Transverse colon (tissue), 4 donors: ENCODE data around the gene LAMA2. TPM values are rescaled to one million over a fixed set of nuclear protein-coding genes. Genes with fewer than 3 reads are reported as not detected.

Experiments used
- DNase-seq: peaks from one replicate; pipeline ENCODE4 v3.0.0-alpha.2; 2019
- H3K27ac ChIP-seq, 4 donors: fragments of 200-600 bp; sonication (generic); 2 replicates each; pipeline ENCODE4 v1.5.1; 2016 to 2018; ENCODE audit warnings: inconsistent platforms in 4 of 4
- H3K27me3 ChIP-seq: fragments of 200-600 bp; sonication (generic); 2 replicates; pipeline ENCODE4 v1.5.1; 2017; ENCODE audit warnings: inconsistent platforms
- H3K36me3 ChIP-seq, 4 donors: fragments of 200-600 bp; sonication (generic); 2 replicates each; pipeline ENCODE4 v1.5.1; 2017 to 2019; ENCODE audit warnings: inconsistent platforms in 4 of 4
- H3K4me1 ChIP-seq, 4 donors: fragments of 200-600 bp; sonication (generic); 2 replicates each; pipeline ENCODE4 v1.5.1; 2017 to 2020; ENCODE audit warnings: inconsistent platforms in 4 of 4
- H3K4me3 ChIP-seq, 4 donors: fragments of 200-600 bp; sonication (generic); 1 replicate in 1 of 4; 2 replicates in 3 of 4; pipeline versions ENCODE4 v1.5.1 to v1.6.1; 2017 to 2019; ENCODE audit warnings: inconsistent platforms in 4 of 4
- H3K9me3 ChIP-seq, 2 donors: fragments of 200-600 bp; sonication (generic); 2 replicates each; pipeline ENCODE4 v1.5.1; 2017 to 2019; ENCODE audit warnings: inconsistent platforms in 2 of 2
- CTCF ChIP-seq, 5 experiments: fragments of 200-600 bp in 3 of 5; fragments of 450-650 bp in 2 of 5; sonication (generic) in 3 of 5; IDR thresholded peaks; 1 replicate in 2 of 5; 2 replicates in 3 of 5; pipeline ENCODE4 v1.5.1; 2016 to 2017; ENCODE audit warnings: antibody characterized with exemption in 5 of 5, inconsistent platforms in 3 of 5, mild to moderate bottlenecking in 2 of 5, moderate library complexity in 1 of 5
- EP300 ChIP-seq: sonication (generic); formaldehyde crosslinking; IDR thresholded peaks from one replicate; pipeline ENCODE4 v1.6.1; 2017; ENCODE audit warnings: antibody characterized with exemption, low read depth
- POLR2A ChIP-seq: fragments of 450-650 bp; IDR thresholded peaks from one replicate; pipeline ENCODE4 v1.6.1; 2016; ENCODE audit warnings: antibody characterized with exemption, mild to moderate bottlenecking, moderate library complexity
- POLR2AphosphoS5 ChIP-seq, 3 donors: sonication (generic); formaldehyde crosslinking; IDR thresholded peaks; one replicate each; pipeline ENCODE4 v1.6.1; 2016; ENCODE audit warnings: antibody characterized with exemption in 3 of 3
- WGBS, 2 donors: methylation state at CpG; one replicate each; pipeline ENCODE4 v1.1.5; 2018; ENCODE audit warnings: low coverage in 1 of 2; 5-methylcytosine and 5-hydroxymethylcytosine counted together
- in situ Hi-C, 4 donors: fragments of 200-750 bp; cut with MboI; loops; one replicate each; pipeline versions ENCODE4 v1.15.0 to v1.15.1; 2017; ENCODE audit warnings: low sequenced_read_pairs in 3 of 4, low pct_ligation_motif_present in 1 of 4, low pct_unique_long_range_greater_than_20kb in 1 of 4
- intact Hi-C: fragments of 100-400 bp; cut with DNase I; formaldehyde crosslinking; loops from one replicate; pipeline ENCODE4 v1.15.1; 2023; ENCODE audit warnings: low total_unique reads
- total RNA-seq, 4 donors: library from RNA; depleted of rRNA; stranded (reverse); fragments of >200 nt; gene quantifications; one replicate each; pipeline ENCODE4 v1.1.0, GENCODE V29; 2016

The LAMA2 gene
- total RNA-seq, 4 donors from 2014 or later: 12.3 to 43.0 (median 32.1) TPM

- Histone ChIP-seq H3K27ac (no peak overlapping the region), H3K9me3 (no peaks in the 10 kb centered on the region), H3K4me3 (no peak overlapping the region), H3K36me3 (no peaks in the 10 kb centered on the region), H3K4me1 (no peaks in the 10 kb centered on the region), H3K27me3 (no peaks in the 10 kb centered on the region)
- intact Hi-C loops: no loop called here
- in situ Hi-C loops: no loop called here
- WGBS, 2 donors: 58 to 68% methylated on average over 3 of the region's 3 CpGs
- DNase-seq: no peak
- TF ChIP-seq POLR2AphosphoS5 (IDR thresholded peaks at IDR 0.05) (no peak), EP300 (no peak), POLR2A (no peak), CTCF (IDR thresholded peaks at IDR 0.05) (no peak)
Measured at GRCh38 chr6:128990360-128990759, 107.4 kb downstream of the LAMA2 start.

GRCh38 chr6:128990915-128991314 is 108.0 kb downstream of the LAMA2 start:
- no peaks in the 10 kb centered on the region for H3K27me3 ChIP-seq
- no peak for DNase-seq
- in situ Hi-C loops (no loop called here), intact Hi-C loops (no loop called here)
- TF ChIP-seq EP300 (no peak), CTCF (IDR thresholded peaks at IDR 0.05) (no peak), POLR2A (no peak), POLR2AphosphoS5 (IDR thresholded peaks at IDR 0.05) (no peak)
- H3K4me3 ChIP-seq: no peak overlapping the region
- H3K9me3 ChIP-seq: no peaks in the 10 kb centered on the region
- no peaks in the 10 kb centered on the region for H3K4me1 ChIP-seq
- no peaks in the 10 kb centered on the region for H3K36me3 ChIP-seq
- H3K27ac ChIP-seq: no peak overlapping the region
- WGBS, 2 donors: 59 to 69% methylated on average over 8 of the region's 8 CpGs

- Histone ChIP-seq H3K9me3 (no peaks in the 10 kb centered on the region), H3K27me3 (no peaks in the 10 kb centered on the region), H3K4me1 (no peaks in the 10 kb centered on the region), H3K27ac (no peak overlapping the region), H3K36me3 (no peaks in the 10 kb centered on the region), H3K4me3 (no peak overlapping the region)
- 87 to 92% methylated on average over 4 of the region's 4 CpGs for WGBS, 2 donors
- DNase-seq: no peak
- intact Hi-C loops: no loop called here
- TF ChIP-seq CTCF (IDR thresholded peaks at IDR 0.05): no peak
- TF ChIP-seq POLR2A: no peak
- TF ChIP-seq EP300: no peak
- TF ChIP-seq POLR2AphosphoS5 (IDR thresholded peaks at IDR 0.05): no peak
- in situ Hi-C loops: no loop called here
Measured at GRCh38 chr6:128993166-128993565, 110.2 kb downstream of the LAMA2 start.

GRCh38 chr6:128997880-128998279 is 114.9 kb downstream of the LAMA2 start:
- Histone ChIP-seq H3K9me3 (no peaks in the 10 kb centered on the region), H3K4me3 (no peak overlapping the region), H3K27me3 (no peaks in the 10 kb centered on the region), H3K4me1 (no peaks in the 10 kb centered on the region), H3K36me3 (no peaks in the 10 kb centered on the region), H3K27ac (no peak overlapping the region)
- in situ Hi-C loops (no loop called here), intact Hi-C loops (no loop called here)
- WGBS, 2 donors: 74 to 86% methylated on average over 5 of the region's 5 CpGs
- no peak for TF ChIP-seq CTCF (IDR thresholded peaks at IDR 0.05)
- TF ChIP-seq POLR2A: no peak
- TF ChIP-seq POLR2AphosphoS5 (IDR thresholded peaks at IDR 0.05): no peak
- TF ChIP-seq EP300: no peak
- no peak for DNase-seq
